ENCODE results near the gene L2HGDH. TPM values are rescaled to one million over a fixed set of nuclear protein-coding genes. Genes with fewer than 3 reads are reported as not detected.

Gene L2HGDH
- total RNA-seq, 1 donor from 2014 or later: 16.8 TPM

DNA sequence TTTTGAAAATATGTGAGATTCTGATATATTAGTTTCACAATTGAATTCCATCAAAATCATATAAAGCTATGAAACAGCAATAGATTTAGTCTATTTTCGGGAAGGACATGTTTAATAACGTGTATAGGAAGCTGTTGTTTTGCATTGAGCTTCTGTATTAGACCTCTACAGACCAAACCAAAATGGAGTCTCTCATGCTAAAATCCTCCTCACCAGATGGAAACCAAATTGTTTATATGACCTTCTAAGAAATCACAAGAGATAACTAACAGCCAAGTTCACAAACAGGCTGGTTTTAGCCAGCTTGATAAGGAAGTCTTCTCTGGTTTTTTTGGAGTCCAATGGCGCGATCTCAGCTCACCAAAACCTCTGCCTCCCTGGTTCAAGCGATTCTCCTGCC is 23.9 kb downstream of the L2HGDH start:
- TF ChIP-seq, protein P1, sequence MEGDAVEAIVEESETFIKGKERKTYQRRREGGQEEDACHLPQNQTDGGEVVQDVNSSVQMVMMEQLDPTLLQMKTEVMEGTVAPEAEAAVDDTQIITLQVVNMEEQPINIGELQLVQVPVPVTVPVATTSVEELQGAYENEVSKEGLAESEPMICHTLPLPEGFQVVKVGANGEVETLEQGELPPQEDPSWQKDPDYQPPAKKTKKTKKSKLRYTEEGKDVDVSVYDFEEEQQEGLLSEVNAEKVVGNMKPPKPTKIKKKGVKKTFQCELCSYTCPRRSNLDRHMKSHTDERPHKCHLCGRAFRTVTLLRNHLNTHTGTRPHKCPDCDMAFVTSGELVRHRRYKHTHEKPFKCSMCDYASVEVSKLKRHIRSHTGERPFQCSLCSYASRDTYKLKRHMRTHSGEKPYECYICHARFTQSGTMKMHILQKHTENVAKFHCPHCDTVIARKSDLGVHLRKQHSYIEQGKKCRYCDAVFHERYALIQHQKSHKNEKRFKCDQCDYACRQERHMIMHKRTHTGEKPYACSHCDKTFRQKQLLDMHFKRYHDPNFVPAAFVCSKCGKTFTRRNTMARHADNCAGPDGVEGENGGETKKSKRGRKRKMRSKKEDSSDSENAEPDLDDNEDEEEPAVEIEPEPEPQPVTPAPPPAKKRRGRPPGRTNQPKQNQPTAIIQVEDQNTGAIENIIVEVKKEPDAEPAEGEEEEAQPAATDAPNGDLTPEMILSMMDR (conservative IDR thresholded peaks at IDR 0.05): no peak
- Mint-ChIP-seq H3K27me3 (ENCODE audit: low read depth) (no peaks in the 10 kb centered on the region), H3K36me3 (ENCODE audit: low read depth) (peaks cover 30% of the 10 kb centered on the region), H3K27ac (ENCODE audit: unreplicated experiment) (no peak overlapping the region), H3K9me3 (peaks cover 2% of the 10 kb centered on the region), H3K4me1 (no peaks in the 10 kb centered on the region), H3K4me3 (no peak overlapping the region)
- DNase-seq (ENCODE audit: low read depth, low spot score): no peak

GRCh38 chr14:50285861-50286260 is 26.2 kb downstream of the L2HGDH start:
- Mint-ChIP-seq H3K4me1 (no peaks in the 10 kb centered on the region), H3K36me3 (ENCODE audit: low read depth) (peaks cover 25% of the 10 kb centered on the region), H3K27me3 (ENCODE audit: low read depth) (no peaks in the 10 kb centered on the region), H3K27ac (ENCODE audit: unreplicated experiment) (no peak overlapping the region), H3K9me3 (no peaks in the 10 kb centered on the region), H3K4me3 (no peak overlapping the region)
- TF ChIP-seq, protein P1 (conservative IDR thresholded peaks at IDR 0.05): no peak
- DNase-seq (ENCODE audit: low read depth, low spot score): no peak

DNA sequence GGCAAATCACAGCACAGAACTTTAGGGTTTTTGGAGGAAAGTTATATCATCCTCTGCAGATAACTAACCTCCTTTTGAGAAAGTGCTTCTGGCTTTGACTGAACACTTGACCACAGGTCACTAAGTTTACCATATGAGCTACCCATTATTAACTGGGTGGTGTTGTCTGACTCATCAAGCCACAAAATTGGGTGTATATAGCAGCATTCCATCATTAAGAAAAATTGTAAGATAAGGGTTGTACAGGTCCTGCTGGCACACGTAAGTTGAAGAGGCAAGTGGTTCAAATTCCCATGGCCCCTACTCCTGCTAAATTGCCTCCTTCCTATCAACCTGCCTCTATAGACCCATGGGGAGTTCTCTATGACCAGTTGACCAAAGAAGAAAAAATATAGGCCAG is 39.5 kb downstream of the L2HGDH start:
- no peak overlapping the region for H3K4me3 Mint-ChIP-seq
- no peak for DNase-seq (ENCODE audit: low read depth, low spot score)
- H3K27me3 Mint-ChIP-seq (ENCODE audit: low read depth): no peaks in the 10 kb centered on the region
- H3K36me3 Mint-ChIP-seq (ENCODE audit: low read depth): peaks cover 13% of the 10 kb centered on the region
- H3K4me1 Mint-ChIP-seq: no peaks in the 10 kb centered on the region
- TF ChIP-seq, protein P1 (conservative IDR thresholded peaks at IDR 0.05): no peak
- H3K27ac Mint-ChIP-seq (ENCODE audit: unreplicated experiment): no peak overlapping the region
- H3K9me3 Mint-ChIP-seq: no peaks in the 10 kb centered on the region

DNA sequence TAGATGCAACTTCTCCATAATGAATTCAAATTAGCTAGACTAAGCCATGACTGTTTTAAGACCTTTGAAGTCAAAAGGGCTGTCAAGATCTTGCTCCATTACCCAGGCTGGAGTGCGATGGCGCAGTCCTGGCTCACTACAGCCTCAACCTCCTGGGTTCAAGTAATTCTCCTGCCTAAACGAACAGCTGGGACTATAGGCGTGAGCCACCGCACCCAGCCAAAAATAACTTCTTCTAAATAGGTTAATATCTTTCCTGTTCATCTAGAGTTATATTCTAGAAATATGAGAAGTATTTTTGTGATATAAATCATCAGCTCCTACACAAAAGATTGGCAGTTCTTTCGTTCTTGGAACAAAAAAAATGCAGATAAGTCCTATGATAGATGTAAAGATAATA is 41.1 kb downstream of the L2HGDH start:
- TF ChIP-seq, protein P1 (conservative IDR thresholded peaks at IDR 0.05): no peak
- Mint-ChIP-seq H3K27ac (ENCODE audit: unreplicated experiment) (no peak overlapping the region), H3K9me3 (no peaks in the 10 kb centered on the region), H3K27me3 (ENCODE audit: low read depth) (no peaks in the 10 kb centered on the region), H3K36me3 (ENCODE audit: low read depth) (peaks cover 11% of the 10 kb centered on the region), H3K4me1 (no peaks in the 10 kb centered on the region), H3K4me3 (no peak overlapping the region)
- no peak for DNase-seq (ENCODE audit: low read depth, low spot score)

DNA sequence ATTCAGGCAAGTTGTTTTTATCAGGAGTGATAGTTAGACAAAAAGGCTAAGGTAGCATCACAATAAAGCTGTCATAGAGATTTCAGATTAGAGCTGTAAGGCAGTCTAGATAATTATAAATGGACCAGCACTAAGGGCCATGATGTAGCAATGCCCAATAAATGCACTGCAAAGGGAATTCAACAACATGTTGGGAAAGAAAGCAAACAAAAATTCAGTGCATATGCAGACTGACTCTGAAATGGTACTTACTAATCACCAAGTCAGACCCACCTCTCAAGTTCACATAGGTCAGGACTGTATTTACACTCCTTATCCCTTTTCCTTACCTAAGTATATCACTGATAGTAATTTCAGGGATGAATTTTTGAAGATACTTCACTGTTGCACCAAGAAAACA is 47.0 kb downstream of the L2HGDH start:
- no peaks in the 10 kb centered on the region for H3K27me3 Mint-ChIP-seq (ENCODE audit: low read depth)
- H3K4me3 Mint-ChIP-seq: no peak overlapping the region
- TF ChIP-seq, protein P1 (conservative IDR thresholded peaks at IDR 0.05): no peak
- no peak for DNase-seq (ENCODE audit: low read depth, low spot score)
- no peak overlapping the region for H3K27ac Mint-ChIP-seq (ENCODE audit: unreplicated experiment)
- H3K36me3 Mint-ChIP-seq (ENCODE audit: low read depth): peaks cover 2% of the 10 kb centered on the region
- no peaks in the 10 kb centered on the region for H3K4me1 Mint-ChIP-seq
- H3K9me3 Mint-ChIP-seq: no peaks in the 10 kb centered on the region

DNA sequence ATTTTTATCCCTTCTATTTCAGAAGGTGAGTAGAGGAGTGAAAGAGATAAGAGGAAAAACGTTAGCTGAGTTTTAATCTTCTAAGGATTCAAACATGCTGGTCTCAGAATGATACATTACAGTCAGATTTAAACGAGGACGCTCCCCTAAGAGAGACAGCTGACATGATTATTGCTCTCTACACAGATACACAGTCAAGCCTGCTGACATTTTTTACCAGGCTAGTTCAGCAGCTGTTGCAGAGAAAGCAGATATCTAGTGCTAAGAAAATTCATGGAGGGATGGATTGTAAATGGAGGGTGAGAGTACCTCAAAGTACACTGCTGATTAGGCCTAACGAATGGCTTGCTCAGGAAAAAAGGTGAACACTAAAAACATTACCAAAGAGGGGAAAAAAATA is 48.7 kb downstream of the L2HGDH start:
- Mint-ChIP-seq H3K27ac (ENCODE audit: unreplicated experiment) (no peak overlapping the region), H3K9me3 (no peaks in the 10 kb centered on the region), H3K36me3 (ENCODE audit: low read depth) (no peaks in the 10 kb centered on the region), H3K4me1 (no peaks in the 10 kb centered on the region), H3K4me3 (no peak overlapping the region), H3K27me3 (ENCODE audit: low read depth) (no peaks in the 10 kb centered on the region)
- no peak for DNase-seq (ENCODE audit: low read depth, low spot score)
- TF ChIP-seq, protein P1 (conservative IDR thresholded peaks at IDR 0.05): no peak
